ENCODE results near the gene HAUS6. TPM values are rescaled to one million over a fixed set of nuclear protein-coding genes. Genes with fewer than 3 reads are reported as not detected.

The HAUS6 gene
- total and polyA plus RNA-seq, 3 donors from 2014 or later: 21.9 to 35.7 (median 30.4) TPM

GRCh38 chr9:19018201-19018600 lies 84.5 kb downstream of the HAUS6 start:
- no peak for DNase-seq
- H3K9me3 ChIP-seq: no peaks in the 10 kb centered on the region
- no peaks in the 10 kb centered on the region for H3K4me1 ChIP-seq
- 65 to 74% methylated on average over 4 of the region's 4 CpGs for WGBS, 2 donors
- H3K36me3 ChIP-seq (ENCODE audit: low read depth, missing control alignments): no peaks in the 10 kb centered on the region
- TF ChIP-seq CTCF (IDR thresholded peaks at IDR 0.05) (no peak), POLR2A (IDR thresholded peaks at IDR 0.05) (no peak)
- H3K27me3 ChIP-seq: no peaks in the 10 kb centered on the region
- no peak overlapping the region for H3K4me3 ChIP-seq
- H3K27ac ChIP-seq: no peak overlapping the region
- intact Hi-C loops (cut with DNase I; ENCODE audit: low total_unique reads): no loop called here

GRCh38 chr9:19009391-19009965 lies 93.2 kb downstream of the HAUS6 start:
- H3K4me1 ChIP-seq: no peaks in the 10 kb centered on the region
- WGBS, 2 donors: 72 to 80% methylated on average over 5 of the region's 5 CpGs
- H3K27ac ChIP-seq: no peak overlapping the region
- no peaks in the 10 kb centered on the region for H3K9me3 ChIP-seq
- intact Hi-C loops (cut with DNase I; ENCODE audit: low total_unique reads): no loop called here
- H3K27me3 ChIP-seq: no peaks in the 10 kb centered on the region
- H3K4me3 ChIP-seq: no peak overlapping the region
- DNase-seq: no peak
- H3K36me3 ChIP-seq (ENCODE audit: low read depth, missing control alignments): no peaks in the 10 kb centered on the region
- no peak for TF ChIP-seq CTCF (IDR thresholded peaks at IDR 0.05)
- TF ChIP-seq POLR2A (IDR thresholded peaks at IDR 0.05): no peak

Small RNA genes lying within 50 kb of the gene (small RNA-seq; reads per million reads assigned to genes)
- gene RF00019 (0 reads per million in 2 donors), gene RNU6-264P (0 reads per million in 2 donors), gene SCARNA8 (40.1 to 50.0 reads per million in 2 donors)

Other genes starting within 250 kb of the HAUS6 start
- 10 to 100 TPM; 25.8 to 44.0 TPM for gene SAXO1, start 69.7 kb downstream of the HAUS6 start, total RNA-seq
- 103 TPM for gene SAXO1, start 69.7 kb downstream of the HAUS6 start, polyA plus RNA-seq (ENCODE audit: insufficient read depth, low read depth, low replicate concordance)
- 10 to 100 TPM; 50.6 to 51.3 TPM for gene RRAGA, start 53.5 kb downstream of the HAUS6 start, total RNA-seq
- 104 TPM for gene RRAGA, start 53.5 kb downstream of the HAUS6 start, polyA plus RNA-seq (ENCODE audit: insufficient read depth, low read depth, low replicate concordance)
- gene PLIN2, start 24.6 kb upstream of the HAUS6 start, total RNA-seq: 100 to 1,000 TPM; 119 to 136 TPM
- gene PLIN2, start 24.6 kb upstream of the HAUS6 start, polyA plus RNA-seq (ENCODE audit: insufficient read depth, low read depth, low replicate concordance): 52.3 TPM
- gene DENND4C, start 127.8 kb upstream of the HAUS6 start, total RNA-seq: 100 to 1,000 TPM; 126 to 136 TPM
- gene DENND4C, start 127.8 kb upstream of the HAUS6 start, polyA plus RNA-seq (ENCODE audit: insufficient read depth, low read depth, low replicate concordance): 28.8 TPM

Data from testis (tissue), 3 donors.